ENCODE measurements around the gene CYTL1. TPM values are rescaled to one million over a fixed set of nuclear protein-coding genes. Genes with fewer than 3 reads are reported as not detected.

CYTL1 gene
- total RNA-seq, 1 donor from 2014 or later: not detected

DNA sequence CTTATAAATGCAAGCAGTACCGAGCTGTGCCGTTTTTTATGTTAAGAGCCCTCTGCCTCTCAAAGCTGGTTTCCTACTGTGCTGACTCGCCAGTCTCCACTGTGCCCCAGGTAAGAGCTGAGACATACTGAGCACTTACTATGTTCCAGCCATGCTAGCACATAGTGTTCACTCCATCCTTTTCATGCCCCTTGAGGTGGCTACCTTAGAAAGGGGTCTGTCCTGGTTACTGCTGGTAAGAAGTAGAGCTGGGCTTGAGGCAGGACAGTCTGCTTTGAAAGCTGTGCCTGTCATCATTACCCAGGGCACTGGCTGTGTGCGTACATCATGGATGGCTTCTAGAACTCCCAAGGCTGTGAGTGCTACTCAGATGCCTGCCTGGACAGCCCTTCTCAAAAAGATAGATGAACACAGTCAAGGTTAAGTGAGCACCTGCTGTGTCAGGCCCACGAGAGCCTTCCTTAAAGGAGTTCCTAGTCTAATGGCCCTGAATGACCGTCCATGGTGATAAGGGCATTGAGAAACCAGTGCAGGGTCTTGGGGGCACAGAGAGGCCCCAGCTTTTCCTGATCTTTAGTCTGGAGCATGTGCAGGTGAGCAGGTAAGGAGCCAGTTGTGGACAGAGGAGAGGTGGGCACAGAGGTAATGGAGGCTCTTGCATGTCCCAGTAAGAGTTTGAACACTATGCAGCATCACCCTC lies 33.6 kb upstream of the CYTL1 start:
- H3K4me1 Mint-ChIP-seq (ENCODE audit: low read depth, unreplicated experiment): no peaks in the 10 kb centered on the region
- no peak for DNase-seq
- TF ChIP-seq, protein P1, sequence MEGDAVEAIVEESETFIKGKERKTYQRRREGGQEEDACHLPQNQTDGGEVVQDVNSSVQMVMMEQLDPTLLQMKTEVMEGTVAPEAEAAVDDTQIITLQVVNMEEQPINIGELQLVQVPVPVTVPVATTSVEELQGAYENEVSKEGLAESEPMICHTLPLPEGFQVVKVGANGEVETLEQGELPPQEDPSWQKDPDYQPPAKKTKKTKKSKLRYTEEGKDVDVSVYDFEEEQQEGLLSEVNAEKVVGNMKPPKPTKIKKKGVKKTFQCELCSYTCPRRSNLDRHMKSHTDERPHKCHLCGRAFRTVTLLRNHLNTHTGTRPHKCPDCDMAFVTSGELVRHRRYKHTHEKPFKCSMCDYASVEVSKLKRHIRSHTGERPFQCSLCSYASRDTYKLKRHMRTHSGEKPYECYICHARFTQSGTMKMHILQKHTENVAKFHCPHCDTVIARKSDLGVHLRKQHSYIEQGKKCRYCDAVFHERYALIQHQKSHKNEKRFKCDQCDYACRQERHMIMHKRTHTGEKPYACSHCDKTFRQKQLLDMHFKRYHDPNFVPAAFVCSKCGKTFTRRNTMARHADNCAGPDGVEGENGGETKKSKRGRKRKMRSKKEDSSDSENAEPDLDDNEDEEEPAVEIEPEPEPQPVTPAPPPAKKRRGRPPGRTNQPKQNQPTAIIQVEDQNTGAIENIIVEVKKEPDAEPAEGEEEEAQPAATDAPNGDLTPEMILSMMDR (IDR thresholded peaks at IDR 0.05; ENCODE audit: partially characterized antibody, unreplicated experiment): no peak
- peak overlapping the region; percentile 57 for H3K4me3 Mint-ChIP-seq (ENCODE audit: unreplicated experiment)
- no peak overlapping the region for H3K27ac Mint-ChIP-seq (ENCODE audit: unreplicated experiment)
- H3K36me3 Mint-ChIP-seq (ENCODE audit: unreplicated experiment): no peaks in the 10 kb centered on the region
- peaks cover 14% of the 10 kb centered on the region for H3K27me3 Mint-ChIP-seq (ENCODE audit: unreplicated experiment)
- H3K9me3 Mint-ChIP-seq (ENCODE audit: unreplicated experiment): peaks cover 2% of the 10 kb centered on the region

DNA sequence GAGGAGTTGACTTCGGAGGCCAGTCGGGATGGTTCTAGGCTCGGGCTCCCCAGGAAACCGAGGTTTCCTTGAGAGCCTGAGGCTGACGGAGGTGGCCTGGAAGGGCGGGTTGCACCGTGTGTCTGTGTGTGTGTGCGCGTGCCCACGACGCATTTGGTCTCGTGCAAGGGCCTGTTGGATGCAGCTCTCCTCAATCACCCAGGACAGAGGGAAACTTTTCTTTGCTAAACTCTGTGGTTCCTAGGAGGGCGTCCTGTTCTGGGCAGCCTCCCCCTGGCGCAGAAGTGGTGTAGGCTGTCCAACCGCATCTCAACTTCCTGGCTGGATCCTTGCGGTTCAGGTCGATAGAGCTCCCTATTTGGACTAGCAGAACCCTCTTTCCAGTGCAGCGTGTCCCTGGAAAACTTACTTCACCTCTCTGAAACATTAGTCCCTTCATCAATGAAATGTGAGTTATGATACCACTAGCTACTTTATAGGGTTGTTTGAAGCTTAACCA lies 33.0 kb upstream of the CYTL1 start:
- peak overlapping the region; percentile 55 for H3K4me3 Mint-ChIP-seq (ENCODE audit: unreplicated experiment)
- H3K27ac Mint-ChIP-seq (ENCODE audit: unreplicated experiment): no peak overlapping the region
- peaks cover 14% of the 10 kb centered on the region for H3K27me3 Mint-ChIP-seq (ENCODE audit: unreplicated experiment)
- no peaks in the 10 kb centered on the region for H3K36me3 Mint-ChIP-seq (ENCODE audit: unreplicated experiment)
- peaks cover 2% of the 10 kb centered on the region for H3K9me3 Mint-ChIP-seq (ENCODE audit: unreplicated experiment)
- DNase-seq: no peak
- no peaks in the 10 kb centered on the region for H3K4me1 Mint-ChIP-seq (ENCODE audit: low read depth, unreplicated experiment)
- TF ChIP-seq, protein P1 (IDR thresholded peaks at IDR 0.05; ENCODE audit: partially characterized antibody, unreplicated experiment): no peak

GRCh38 chr4:5051278-5052203 lies 32.3 kb upstream of the CYTL1 start, which contains the start of gene STK32B:
Gene STK32B (plus strand): TSS chr4:5051480.
- Mint-ChIP-seq H3K27me3 (ENCODE audit: unreplicated experiment) (peaks cover 14% of the 10 kb centered on the region), H3K4me1 (ENCODE audit: low read depth, unreplicated experiment) (no peaks in the 10 kb centered on the region), H3K36me3 (ENCODE audit: unreplicated experiment) (no peaks in the 10 kb centered on the region), H3K27ac (ENCODE audit: unreplicated experiment) (no peak within 1 kb of the TSS), H3K4me3 (ENCODE audit: unreplicated experiment) (peak within 1 kb of the TSS; percentile 89), H3K9me3 (ENCODE audit: unreplicated experiment) (peaks cover 2% of the 10 kb centered on the region)
- DNase-seq: peak; percentile 78
- TF ChIP-seq, protein P1 (IDR thresholded peaks at IDR 0.05; ENCODE audit: partially characterized antibody, unreplicated experiment): no peak

DNA sequence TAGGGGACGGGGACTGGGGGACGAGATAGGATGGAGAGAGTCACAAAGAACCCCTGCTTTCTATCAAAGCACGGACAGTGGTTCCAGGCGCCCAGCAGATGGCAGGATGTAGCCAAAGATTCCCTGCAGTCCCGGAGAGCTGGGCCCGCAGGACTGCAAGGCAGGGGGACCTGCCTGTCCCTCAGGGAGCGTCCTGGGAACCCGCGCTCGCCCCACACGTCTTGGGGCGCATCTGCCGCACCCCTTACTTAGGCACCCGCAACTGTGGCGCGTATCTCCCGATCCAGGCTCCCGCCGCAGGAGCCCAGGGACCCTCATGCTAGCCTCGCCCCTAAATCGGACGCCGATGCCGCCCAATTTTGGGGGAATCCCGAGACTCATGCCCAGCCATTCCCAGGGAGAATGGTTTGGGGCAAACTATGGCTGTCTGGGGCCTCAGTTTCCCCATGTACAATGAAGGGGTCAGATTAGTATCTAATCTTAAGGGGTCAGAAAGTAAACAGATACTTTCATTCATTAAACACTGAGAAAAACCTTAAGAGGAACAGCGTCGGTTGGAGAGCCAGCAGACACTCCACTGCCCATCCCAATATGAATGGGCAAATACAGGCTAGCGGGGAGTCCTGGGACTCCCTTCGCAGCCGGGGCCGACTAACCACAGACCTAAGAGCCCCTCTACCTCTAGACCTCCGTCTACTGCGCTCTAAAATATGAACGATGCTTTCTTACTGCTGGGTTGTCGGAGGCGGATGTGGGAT lies 31.4 kb upstream of the CYTL1 start:
- Mint-ChIP-seq H3K27me3 (ENCODE audit: unreplicated experiment) (peaks cover 14% of the 10 kb centered on the region), H3K36me3 (ENCODE audit: unreplicated experiment) (no peaks in the 10 kb centered on the region), H3K9me3 (ENCODE audit: unreplicated experiment) (peaks cover 2% of the 10 kb centered on the region), H3K27ac (ENCODE audit: unreplicated experiment) (no peak overlapping the region), H3K4me1 (ENCODE audit: low read depth, unreplicated experiment) (no peaks in the 10 kb centered on the region), H3K4me3 (ENCODE audit: unreplicated experiment) (peak overlapping the region; percentile 89)
- DNase-seq: peak; percentile 83
- TF ChIP-seq, protein P1 (IDR thresholded peaks at IDR 0.05; ENCODE audit: partially characterized antibody, unreplicated experiment): peak; percentile 56
